Measurements from ENCODE around the gene ZC3H10. TPM values are rescaled to one million over a fixed set of nuclear protein-coding genes. Genes with fewer than 3 reads are reported as not detected.
A peak's percentile ranks its signal among the peaks of the same experiment; 100 is the strongest.
"Not testable (repeated sequence)": the region's sequence is repeated elsewhere in the genome, so short reads cannot be mapped to it uniquely, and the experiment has no call there.

ZC3H10 gene
- total RNA-seq, 1 donor from 2014 or later: 3.7 TPM

GRCh38 chr12:56103066-56103711, 14.9 kb upstream of the ZC3H10 start:
- no peak for DNase-seq (ENCODE audit: low read depth)

- peak; percentile 18 for DNase-seq (ENCODE audit: low read depth)
These were observed 14.3 kb upstream of the ZC3H10 start for GRCh38 chr12:56103823-56104108.

- DNase-seq (ENCODE audit: low read depth): peak; percentile 97
These were observed 13.8 kb upstream of the ZC3H10 start, which contains the start of gene PA2G4 for GRCh38 chr12:56104109-56104814. Gene PA2G4, plus strand, starts transcription at chr12:56104559. Its CDS starts 179 bp downstream, at chr12:56104738.

GRCh38 chr12:56104815-56105608, 13.1 kb upstream of the ZC3H10 start:
- DNase-seq (ENCODE audit: low read depth): no peak

GRCh38 chr12:56105609-56105902, 12.5 kb upstream of the ZC3H10 start:
- no peak for DNase-seq (ENCODE audit: low read depth)

- no peak for DNase-seq (ENCODE audit: low read depth)
These were observed 10.8 kb upstream of the ZC3H10 start for GRCh38 chr12:56107242-56107641.

- DNase-seq (ENCODE audit: low read depth): no peak
These were observed 7.5 kb upstream of the ZC3H10 start for GRCh38 chr12:56110571-56110970.

GRCh38 chr12:56114084-56114483, 4.0 kb upstream of the ZC3H10 start:
- no peak for DNase-seq (ENCODE audit: low read depth)

- no peak for DNase-seq (ENCODE audit: low read depth)
These were observed 2.7 kb upstream of the ZC3H10 start for GRCh38 chr12:56115329-56115728.

GRCh38 chr12:56116267-56117081, 1.6 kb upstream of the ZC3H10 start, which contains the start of gene RPL41:
Gene RPL41, plus strand, starts transcription at chr12:56116633.
- DNase-seq (ENCODE audit: low read depth): peak; percentile 84

- DNase-seq (ENCODE audit: low read depth): not testable (repeated sequence)
These were observed 872 bp upstream of the ZC3H10 start for GRCh38 chr12:56117082-56117706.

GRCh38 chr12:56118688-56119357, 757 bp downstream of the ZC3H10 start:
- DNase-seq (ENCODE audit: low read depth): no peak

- DNase-seq (ENCODE audit: low read depth): peak; percentile 92
These were observed 1.3 kb downstream of the ZC3H10 start for GRCh38 chr12:56119361-56119796.

- peak; percentile 51 for DNase-seq (ENCODE audit: low read depth)
These were observed 2.2 kb downstream of the ZC3H10 start for GRCh38 chr12:56120158-56120846.

- no peak for DNase-seq (ENCODE audit: low read depth)
These were observed 3.3 kb downstream of the ZC3H10 start for GRCh38 chr12:56121204-56121870.

GRCh38 chr12:56122637-56123036, 4.6 kb downstream of the ZC3H10 start:
- DNase-seq (ENCODE audit: low read depth): no peak

- DNase-seq (ENCODE audit: low read depth): no peak
These were observed 6.1 kb downstream of the ZC3H10 start for GRCh38 chr12:56124133-56124532.

- no peak for DNase-seq (ENCODE audit: low read depth)
These were observed 8.7 kb downstream of the ZC3H10 start for GRCh38 chr12:56126732-56127239.

GRCh38 chr12:56127485-56127887, 9.4 kb downstream of the ZC3H10 start:
- DNase-seq (ENCODE audit: low read depth): no peak
